CD4-positive, alpha-beta T cell treated with Interleukin-6 at 100 ng/mL for 8 hours (primary cell): ENCODE measurements around the gene PRAMEF6.
"Not testable (repeated sequence)": the region's sequence is repeated elsewhere in the genome, so short reads cannot be mapped to it uniquely, and the experiment has no call there.

Experiments used
- DNase-seq: peaks from one replicate; pipeline ENCODE4 v3.0.0-alpha.2; 2020; ENCODE audit warnings: mixed read lengths, low spot score

Gene PRAMEF6

GRCh38 chr1:12947480-12947879 is at the start of gene PRAMEF6:
Gene PRAMEF6 (minus strand): TSS chr1:12947580. CDS start chr1:12942518, 5,062 bp downstream.
- not testable (repeated sequence) for DNase-seq

DNA sequence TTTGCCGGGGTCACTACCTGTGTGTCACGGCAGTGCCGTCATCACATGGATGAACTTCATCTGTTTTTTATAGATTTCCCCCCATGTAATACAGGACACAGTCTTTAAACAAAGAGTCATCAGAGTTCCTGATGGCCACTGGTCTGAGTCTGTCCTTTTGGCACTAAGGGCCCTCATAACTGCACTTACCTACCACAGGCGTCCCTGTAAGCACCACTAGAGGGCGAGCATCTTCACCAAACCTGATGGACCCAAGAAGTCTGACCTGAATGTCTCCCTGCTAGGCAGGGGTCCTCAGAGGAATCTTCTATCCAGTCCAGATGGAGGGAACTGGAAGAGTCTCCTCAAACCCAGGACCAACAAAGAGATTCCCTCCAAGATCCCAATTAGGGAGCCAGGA is 23.0 kb downstream of the PRAMEF6 start:
- not testable (repeated sequence) for DNase-seq

DNA sequence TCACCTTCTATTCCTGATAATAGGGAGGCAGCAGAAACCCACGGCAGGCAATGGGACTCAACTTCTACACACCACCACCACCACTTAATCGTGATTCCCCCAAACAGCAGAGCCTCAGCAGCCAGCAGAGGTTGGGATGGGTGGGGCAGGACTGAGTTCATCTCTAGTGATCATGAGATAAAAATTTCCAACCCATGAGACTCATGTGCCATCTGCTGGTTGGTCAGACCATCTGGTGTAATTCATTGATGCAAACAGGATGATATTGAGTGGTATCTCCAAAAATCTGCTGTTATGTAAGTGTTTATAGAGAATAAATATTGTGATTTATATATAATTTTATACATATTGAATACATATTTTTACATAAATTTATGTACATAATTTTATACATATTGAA is 25.6 kb downstream of the PRAMEF6 start:
- DNase-seq: not testable (repeated sequence)

DNA sequence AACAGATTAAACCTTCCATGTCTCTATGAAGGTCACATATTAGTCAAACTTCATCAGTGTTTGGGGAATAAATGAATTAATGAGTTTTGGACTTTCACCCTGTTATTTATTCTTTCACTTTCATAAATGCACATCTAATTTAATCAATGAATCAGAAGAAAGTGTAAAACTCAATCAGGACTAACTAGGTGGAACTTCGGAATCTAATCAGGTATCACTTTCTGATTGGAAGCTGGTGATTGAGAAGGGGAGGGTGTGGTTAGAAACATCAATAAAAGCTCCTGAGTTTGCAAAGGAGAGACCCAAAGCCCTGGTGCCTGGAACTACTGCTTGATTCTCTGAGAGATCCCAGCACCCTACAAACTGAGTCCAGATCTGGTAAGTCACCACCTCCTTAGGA is 31.1 kb downstream of the PRAMEF6 start, which contains the start of gene PRAMEF7:
Gene PRAMEF7 (plus strand): TSS at position 301 of the 400 bp plus-strand sequence. CDS start 1,083 bp downstream, outside the sequence.
- not testable (repeated sequence) for DNase-seq

DNA sequence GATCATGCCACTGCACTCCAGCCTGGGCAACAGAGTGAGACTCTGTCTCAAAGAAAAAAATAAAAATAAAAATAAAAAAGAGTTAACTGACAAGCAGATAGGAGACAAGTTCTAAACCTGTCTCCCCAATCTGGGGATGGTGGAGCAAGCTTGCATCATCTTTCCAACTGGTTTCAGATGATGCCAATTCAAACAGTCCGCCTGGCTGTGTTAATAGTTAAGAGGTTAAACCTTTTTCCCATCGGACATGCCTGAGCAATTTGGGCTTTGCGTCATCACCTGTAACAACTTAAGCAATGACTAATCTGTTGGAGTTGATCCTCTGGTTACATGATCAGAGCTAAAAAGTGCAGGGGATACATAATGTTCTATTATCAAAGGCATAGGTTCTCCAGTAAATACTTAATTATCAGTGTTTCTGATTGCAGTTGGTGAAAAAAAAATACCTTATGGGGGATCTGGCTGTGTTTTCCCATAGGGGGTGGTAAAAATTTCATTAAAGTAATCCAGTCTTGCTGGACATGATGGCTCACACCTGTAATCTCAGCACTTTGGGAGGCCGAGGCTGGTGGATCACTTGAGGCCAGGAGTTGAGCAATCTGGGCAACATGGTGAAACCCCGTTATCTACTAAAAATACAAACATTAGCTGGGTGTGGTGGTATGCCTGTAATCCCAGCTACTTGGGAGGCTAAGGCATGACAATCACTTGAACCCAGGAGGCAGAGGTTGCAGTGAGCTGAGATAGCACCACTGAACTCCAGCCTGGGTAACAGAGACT is 43.4 kb downstream of the PRAMEF6 start:
- DNase-seq: not testable (repeated sequence)

DNA sequence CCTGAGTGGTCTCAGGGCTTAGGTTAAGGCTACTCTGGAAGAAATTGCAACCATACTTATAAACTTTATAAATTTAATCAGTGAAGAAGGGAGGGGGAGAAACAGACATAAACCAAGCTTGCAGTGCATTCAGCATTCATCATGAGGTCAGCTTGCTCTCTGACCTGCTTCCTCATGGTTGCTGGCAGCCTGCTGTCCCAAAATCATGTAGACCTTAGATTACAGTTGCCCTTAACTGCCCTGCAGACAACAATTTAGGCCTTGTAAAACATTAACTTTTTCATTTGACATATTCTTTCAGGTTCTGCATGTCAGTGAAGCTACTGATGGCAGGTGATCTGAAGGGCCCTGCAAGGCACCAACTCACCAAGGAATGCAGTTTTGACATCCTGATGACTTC is 48.2 kb downstream of the PRAMEF6 start:
- not testable (repeated sequence) for DNase-seq

GRCh38 chr1:12898170-12898569 is 49.2 kb downstream of the PRAMEF6 start, which contains the start of gene PRAMEF10:
Gene PRAMEF10 (minus strand): TSS chr1:12898270. CDS start chr1:12895847, 2,423 bp downstream.
- not testable (repeated sequence) for DNase-seq
